Heart left ventricle (tissue), 16 donors: Measurements from ENCODE around the gene LTB. TPM values are rescaled to one million over a fixed set of nuclear protein-coding genes. Genes with fewer than 3 reads are reported as not detected.

ENCODE experiments used
- ATAC-seq, 4 donors: fragments of 200-7000 bp; cut with Tn5 transposase; one replicate each; pipeline ENCODE4 v1.9.1; 2020 to 2022; ENCODE audit warnings: moderate library complexity in 4 of 4, mild to moderate bottlenecking in 3 of 4, moderate number of reproducible peaks in 1 of 4
- DNase-seq, 5 donors: peaks; one replicate each; pipeline ENCODE4 v3.0.0-alpha.2; 2020
- H3K27ac ChIP-seq, 12 donors: fragments of 200-600 bp; sonication (generic) in 4 of 12; one replicate each; pipeline versions ENCODE4 v1.5.0 to v1.8.0; 2016 to 2022; ENCODE audit warnings: mild to moderate bottlenecking in 2 of 12
- H3K27me3 ChIP-seq, 9 donors: fragments of 200-600 bp; sonication (generic) in 2 of 9; one replicate each; pipeline versions ENCODE4 v1.5.1 to v1.8.0; 2016 to 2022; ENCODE audit warnings: mild to moderate bottlenecking in 3 of 9
- H3K36me3 ChIP-seq, 9 donors: fragments of 200-600 bp; sonication (generic) in 2 of 9; one replicate each; pipeline versions ENCODE4 v1.5.0 to v1.8.0; 2018 to 2022; ENCODE audit warnings: mild to moderate bottlenecking in 2 of 9
- H3K4me1 ChIP-seq, 12 donors: fragments of 200-600 bp; sonication (generic) in 4 of 12; one replicate each; pipeline versions ENCODE4 v1.5.0 to v1.8.0; 2016 to 2022; ENCODE audit warnings: mild to moderate bottlenecking in 3 of 12
- H3K4me3 ChIP-seq, 12 donors: fragments of 200-600 bp; sonication (generic) in 4 of 12; one replicate each; pipeline versions ENCODE4 v1.5.0 to v1.8.0; 2017 to 2022; ENCODE audit warnings: mild to moderate bottlenecking in 9 of 12, moderate library complexity in 4 of 12
- H3K9me3 ChIP-seq, 12 donors: fragments of 200-600 bp; sonication (generic) in 4 of 12; one replicate each; pipeline versions ENCODE4 v1.5.0 to v1.8.0; 2016 to 2022; ENCODE audit warnings: mild to moderate bottlenecking in 1 of 12
- CTCF ChIP-seq, 12 donors: fragments of 200-600 bp; sonication (generic) in 4 of 12; IDR thresholded peaks; one replicate each; pipeline versions ENCODE4 v1.5.0 to v1.8.0; 2018 to 2022; ENCODE audit warnings: antibody characterized with exemption in 12 of 12, mild to moderate bottlenecking in 5 of 12
- POLR2A ChIP-seq, 2 donors: fragments of 450-650 bp; IDR thresholded peaks; one replicate each; pipeline ENCODE4 v1.6.1; 2017; ENCODE audit warnings: antibody characterized with exemption in 2 of 2, mild to moderate bottlenecking in 2 of 2, moderate library complexity in 2 of 2
- WGBS, 4 donors: extraction: QIAGEN DNeasy Blood & Tissue Kit in 2 of 4; methylation state at CpG; one replicate each; pipeline versions ENCODE4 v1.1.5 to v1.1.7; 2013 to 2018; 5-methylcytosine and 5-hydroxymethylcytosine counted together
- intact Hi-C, 10 donors: fragments of 100-400 bp; cut with DNase I; formaldehyde crosslinking; loops; one replicate each; pipeline versions ENCODE4 v1.11.1 to v1.14.2; 2022
- polyA plus RNA-seq, 2 donors: library from polyadenylated mRNA; stranded (reverse); fragments of 200-250 nt; gene quantifications; one replicate each; pipeline ENCODE4 v1.2.3, GENCODE V29; 2013
- total RNA-seq, 9 donors: library from RNA; depleted of rRNA in 2 of 9; stranded (reverse); fragments of >200 nt in 2 of 9; fragmentation: NEBNext Ultra II Directional in 3 of 9; extraction: Animal tissue kit (Norgen Biotek cat#: 25700) in 3 of 9; gene quantifications; one replicate each; pipeline versions ENCODE4 v1.1.0 to v1.2.4, GENCODE V29; 2016 to 2023
- donor health status: ischemic (EF 13 %, LVEDD 7.1; RV severe dilation, severe dysfunction).
- donor health status: healthy with polysubstance abuse.
- donor health status: DM: no; HTN: yes; CAD: no.
- donor health status: DM: no; HTN: no; CAD: no.
- donor health status: ischemic (EF 25% LVEDD 6.9; RV normal size, moderate dysfunction).
- donor health status: ischemic (EF 25% LVEDD 5.7; RV mildly dilated, moderate dysfunction).
- donor health status: healthy.
- donor health status: DM: yes; HTN: yes; CAD: no.
- donor health status: ischemic (EF 35%, LVEDD 5.7; RV mildly dilated, moderate dysfunction).
- donor health status: nonischemic (EF 11% LVEDD 7.7; RV severe dilation, severe dysfunction).
- donor health status: DM: yes; HTN: yes; CAD: no.
- donor health status: PGD.
- donor health status: ischemic (EF 29% LVEDD 5.4; RV normal size, mild dysfunction).
- donor health status: nonischemic (EF 23%, LVEDD 6.1; RV moderate dilation, normal function).

LTB gene
- total and polyA plus RNA-seq, 11 donors: 0.30 to 15.6 (median 0.85) TPM; not detected in 4

GRCh38 chr6:31541059-31541657 lies 41.1 kb downstream of the LTB start:
- peaks cover 3 to 49% (median 33%) of the 10 kb centered on the region in 12 donors for H3K4me1 ChIP-seq
- TF ChIP-seq CTCF (IDR thresholded peaks at IDR 0.05): no peak
- TF ChIP-seq POLR2A (IDR thresholded peaks at IDR 0.05): no peak
- intact Hi-C loops: loop anchor here in 9 of 10 donors (2.0 to 10.0 kb wide), 5 partner anchors 46 to 414 kb away; partner anchors contain the start of genes NELFE (in 3 of the 9), SKIC2 (in 3 of the 9) and MICA (in 1 of the 9)
- H3K27ac ChIP-seq: peak overlapping the region; percentile 90 to 99 (median 95)
- WGBS, 4 donors: 0 to 1% (median 0%) methylated on average over 21 of the region's 21 CpGs
- H3K9me3 ChIP-seq: no peaks in the 10 kb centered on the region
- H3K36me3 ChIP-seq: peaks cover 0 to 45% (median 43%) of the 10 kb centered on the region in 9 donors
- H3K4me3 ChIP-seq: peak overlapping the region; percentile 48 to 95 (median 79)
- ATAC-seq (peak; percentile 8 to 38 (median 22)), DNase-seq (peak in 3 of 5 donors; percentile 42 to 56 (median 48))
- H3K27me3 ChIP-seq: no peaks in the 10 kb centered on the region

- peaks cover 0 to 50% (median 48%) of the 10 kb centered on the region in 9 donors for H3K36me3 ChIP-seq
- H3K4me3 ChIP-seq: peak overlapping the region; percentile 48 to 95 (median 79)
- TF ChIP-seq POLR2A (IDR thresholded peaks at IDR 0.05): no peak
- TF ChIP-seq CTCF (IDR thresholded peaks at IDR 0.05): no peak
- WGBS, 4 donors: 11 to 15% (median 12%) methylated on average over 4 of the region's 4 CpGs
- ATAC-seq: no peak
- no peak for DNase-seq
- peaks cover 3 to 49% (median 32%) of the 10 kb centered on the region in 12 donors for H3K4me1 ChIP-seq
- intact Hi-C loops: loop anchor here in 9 of 10 donors (2.0 to 10.0 kb wide), 5 partner anchors 46 to 414 kb away; partner anchors contain the start of genes NELFE (in 3 of the 9), SKIC2 (in 3 of the 9) and MICA (in 1 of the 9)
- H3K9me3 ChIP-seq: no peaks in the 10 kb centered on the region
- peak overlapping the region in 11 of 12 donors; percentile 90 to 99 (median 95) for H3K27ac ChIP-seq
- no peaks in the 10 kb centered on the region for H3K27me3 ChIP-seq
Observed at GRCh38 chr6:31540640-31541039, 41.6 kb downstream of the LTB start.

- peak overlapping the region in 5 of 12 donors; percentile 61 to 92 (median 77) for H3K4me3 ChIP-seq
- DNase-seq: no peak
- peak overlapping the region in 2 of 12 donors; percentile 27 to 46 for H3K27ac ChIP-seq
- ATAC-seq: no peak
- 51 to 56% (median 54%) methylated on average over 6 of the region's 6 CpGs for WGBS, 4 donors
- intact Hi-C loops: loop anchor here in 1 of 10 donors (5.0 kb wide), 1 partner anchor 42 kb away; the partner anchor contains the start of gene MICB
- no peaks in the 10 kb centered on the region for H3K9me3 ChIP-seq
- TF ChIP-seq POLR2A (IDR thresholded peaks at IDR 0.05) (no peak), CTCF (IDR thresholded peaks at IDR 0.05) (no peak)
- peaks cover 2 to 67% (median 65%) of the 10 kb centered on the region in 9 donors for H3K36me3 ChIP-seq
- H3K27me3 ChIP-seq: no peaks in the 10 kb centered on the region
- peaks cover 3 to 49% (median 32%) of the 10 kb centered on the region in 12 donors for H3K4me1 ChIP-seq
Observed at GRCh38 chr6:31538805-31539400, 43.3 kb downstream of the LTB start.
